Urinary bladder (tissue), 4 donors: ENCODE measurements around the gene TF. TPM values are rescaled to one million over a fixed set of nuclear protein-coding genes. Genes with fewer than 3 reads are reported as not detected.
"Not testable (repeated sequence)": the region's sequence is repeated elsewhere in the genome, so short reads cannot be mapped to it uniquely, and the experiment has no call there.

Source experiments
- DNase-seq: peaks from one replicate; pipeline ENCODE4 v3.0.0-alpha.2; 2015; ENCODE audit errors: extremely low spot score
- H3K27ac ChIP-seq: one replicate; pipeline ENCODE4 v1.5.1; 2013; ENCODE audit warnings: low read depth, mild to moderate bottlenecking, moderate library complexity
- H3K36me3 ChIP-seq: one replicate; pipeline ENCODE4 v1.6.1; 2013; ENCODE audit warnings: mild to moderate bottlenecking, moderate library complexity; ENCODE audit not compliant: insufficient read depth
- H3K4me1 ChIP-seq: one replicate; pipeline ENCODE4 v1.6.1; 2013; ENCODE audit warnings: mild to moderate bottlenecking, moderate library complexity; ENCODE audit not compliant: insufficient read depth
- H3K4me3 ChIP-seq: one replicate; pipeline ENCODE4 v1.5.1; 2013; ENCODE audit warnings: low read depth, low read length
- WGBS: extraction: QIAGEN DNeasy Blood & Tissue Kit; methylation state at CpG from one replicate; pipeline ENCODE4 v1.1.7; 2013; 5-methylcytosine and 5-hydroxymethylcytosine counted together
- polyA plus RNA-seq: library from polyadenylated mRNA; stranded (reverse); fragments of 200-250 nt; gene quantifications from one replicate; pipeline ENCODE4 v1.2.3, GENCODE V29; 2013
- total RNA-seq: library from RNA; depleted of rRNA; stranded (reverse); fragments of >200 nt; gene quantifications from one replicate; pipeline ENCODE4 v1.2.3, GENCODE V29; 2014
- donor health status: healthy with polysubstance abuse.
- donor health status: healthy.

The TF gene
- total and polyA plus RNA-seq, 2 donors = 1.2 to 6.1 TPM

DNA sequence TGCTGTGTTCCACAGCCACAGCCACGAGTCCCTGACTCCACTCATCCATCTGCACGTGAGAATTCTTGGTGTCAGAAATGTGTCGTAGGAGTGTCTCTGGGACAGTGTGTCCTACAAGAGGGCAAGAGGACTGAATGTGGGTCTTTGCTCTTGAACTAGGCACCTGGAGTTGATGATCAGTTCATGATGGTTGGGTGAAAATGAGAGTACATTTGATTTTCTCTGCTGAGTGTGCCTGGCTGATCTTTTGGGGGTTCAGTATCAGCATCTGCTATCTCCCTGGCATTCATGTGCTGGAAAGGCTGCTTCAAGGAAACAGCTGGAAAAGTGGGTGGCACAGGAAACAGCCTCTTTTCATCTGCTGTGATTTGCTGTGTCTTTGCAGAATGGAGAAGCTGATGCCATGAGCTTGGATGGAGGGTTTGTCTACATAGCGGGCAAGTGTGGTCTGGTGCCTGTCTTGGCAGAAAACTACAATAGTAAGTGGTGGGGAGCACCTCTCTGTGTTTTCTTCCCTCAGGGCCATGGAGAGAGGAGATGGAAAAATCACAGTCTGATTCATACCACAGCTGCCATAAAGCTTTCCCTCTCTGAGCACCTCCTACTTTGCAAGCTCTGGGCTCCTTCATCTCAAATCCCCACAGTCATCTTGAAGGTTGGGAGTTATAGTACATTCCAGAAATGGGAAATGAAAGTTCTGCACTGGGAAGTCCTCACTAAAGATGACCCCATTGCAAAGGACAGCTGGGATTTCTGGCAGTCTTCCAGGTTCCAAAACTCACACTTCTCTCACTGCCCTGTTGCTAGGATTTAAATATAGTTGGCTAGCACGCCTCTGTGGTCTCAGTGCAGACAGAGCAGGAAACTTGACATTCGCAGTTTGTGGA lies 17.8 kb downstream of the TF start:
- 61% methylated on average over 6 of the region's 6 CpGs for WGBS
- no peaks in the 10 kb centered on the region for H3K36me3 ChIP-seq
- no peak overlapping the region for H3K4me3 ChIP-seq
- no peaks in the 10 kb centered on the region for H3K4me1 ChIP-seq
- no peak for DNase-seq
- no peak overlapping the region for H3K27ac ChIP-seq

DNA sequence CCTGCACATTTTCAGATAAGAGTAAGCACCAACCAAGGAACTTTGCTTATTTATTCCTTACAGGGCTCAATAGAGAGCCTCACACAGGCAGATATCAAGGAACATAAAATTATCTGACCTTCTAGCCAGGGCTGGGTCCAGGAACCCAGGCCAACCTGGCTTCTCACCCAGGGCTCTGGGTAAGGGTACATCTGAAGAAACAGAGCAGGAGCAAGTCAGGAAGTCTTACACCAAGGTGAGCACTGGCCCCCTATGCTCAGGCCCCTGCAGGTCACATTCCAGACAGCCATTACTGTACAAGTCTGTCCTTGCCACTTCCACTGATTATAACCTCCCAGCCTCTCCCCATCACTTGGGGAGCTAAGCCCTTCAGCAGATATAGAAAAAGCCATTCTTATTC lies 19.1 kb downstream of the TF start:
- Histone ChIP-seq H3K27ac (no peak overlapping the region), H3K36me3 (no peaks in the 10 kb centered on the region), H3K4me3 (no peak overlapping the region), H3K4me1 (no peaks in the 10 kb centered on the region)
- no peak for DNase-seq

DNA sequence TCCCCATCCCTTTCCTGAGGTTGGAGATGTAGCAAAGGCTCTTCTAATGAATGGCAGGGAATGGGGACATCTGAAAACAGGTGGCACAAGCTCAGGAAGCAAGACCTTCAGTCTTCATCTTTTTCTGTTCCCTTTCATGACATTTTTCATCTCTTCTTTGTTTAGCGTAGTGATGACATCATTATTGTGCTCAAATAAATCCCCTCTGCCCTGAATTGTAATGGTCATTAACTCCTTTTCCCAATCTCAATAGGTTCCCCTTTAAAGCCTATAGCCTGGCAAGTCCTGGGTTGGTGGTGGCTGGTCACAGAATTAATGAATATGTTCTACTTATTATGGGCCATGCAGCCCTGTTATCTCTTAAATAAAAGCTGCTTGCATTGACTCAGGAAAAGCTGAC lies 21.4 kb downstream of the TF start:
- Histone ChIP-seq H3K36me3 (no peaks in the 10 kb centered on the region), H3K4me3 (no peak overlapping the region), H3K4me1 (no peaks in the 10 kb centered on the region), H3K27ac (no peak overlapping the region)
- WGBS = 85% methylated on average over 1 of the region's 1 CpG
- no peak for DNase-seq

DNA sequence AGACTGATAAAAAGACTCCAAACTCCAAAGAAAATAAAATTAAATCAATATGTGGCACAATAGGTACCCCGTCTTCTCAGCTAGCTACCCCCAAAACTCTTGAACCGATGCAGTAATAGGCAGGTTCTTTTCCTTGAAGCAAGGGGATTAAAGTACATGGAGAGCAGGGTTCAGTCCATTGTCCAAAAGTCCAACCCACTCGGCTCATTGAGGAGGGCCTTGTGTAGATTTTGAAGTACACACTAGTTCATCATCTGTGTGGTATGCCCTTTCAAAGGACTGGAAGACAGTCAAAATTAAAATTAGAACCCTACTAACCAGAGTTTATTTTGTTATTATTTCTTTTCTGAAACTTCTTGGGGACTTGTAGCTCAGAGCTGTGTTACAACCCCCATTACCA lies 23.3 kb downstream of the TF start:
- 88% methylated on average over 3 of the region's 3 CpGs for WGBS
- DNase-seq = no peak
- H3K4me1 ChIP-seq = no peaks in the 10 kb centered on the region
- no peak overlapping the region for H3K4me3 ChIP-seq
- H3K36me3 ChIP-seq = no peaks in the 10 kb centered on the region
- H3K27ac ChIP-seq = no peak overlapping the region

DNA sequence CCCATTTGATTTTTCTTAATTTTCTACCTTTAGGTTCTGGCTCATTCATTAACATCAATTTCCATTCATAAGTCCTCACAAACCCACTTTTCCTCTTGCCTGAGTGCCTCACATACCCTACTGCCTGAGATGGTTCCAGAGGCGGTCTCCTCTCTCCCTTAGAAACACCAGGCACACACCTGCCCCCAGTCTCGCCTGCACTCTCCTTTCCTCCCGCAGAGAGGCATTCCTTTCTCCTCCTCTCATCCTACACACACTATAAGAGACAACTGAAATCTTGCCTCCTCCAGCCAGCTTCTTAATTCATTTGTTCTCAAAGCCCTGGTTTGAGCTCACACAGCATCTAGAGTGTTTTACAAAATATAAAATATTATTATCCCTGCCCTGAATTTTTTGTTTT lies 27.5 kb downstream of the TF start:
- H3K4me1 ChIP-seq = no peaks in the 10 kb centered on the region
- H3K27ac ChIP-seq = no peak overlapping the region
- 81% methylated on average over 3 of the region's 3 CpGs for WGBS
- no peak overlapping the region for H3K4me3 ChIP-seq
- H3K36me3 ChIP-seq = no peaks in the 10 kb centered on the region
- no peak for DNase-seq

DNA sequence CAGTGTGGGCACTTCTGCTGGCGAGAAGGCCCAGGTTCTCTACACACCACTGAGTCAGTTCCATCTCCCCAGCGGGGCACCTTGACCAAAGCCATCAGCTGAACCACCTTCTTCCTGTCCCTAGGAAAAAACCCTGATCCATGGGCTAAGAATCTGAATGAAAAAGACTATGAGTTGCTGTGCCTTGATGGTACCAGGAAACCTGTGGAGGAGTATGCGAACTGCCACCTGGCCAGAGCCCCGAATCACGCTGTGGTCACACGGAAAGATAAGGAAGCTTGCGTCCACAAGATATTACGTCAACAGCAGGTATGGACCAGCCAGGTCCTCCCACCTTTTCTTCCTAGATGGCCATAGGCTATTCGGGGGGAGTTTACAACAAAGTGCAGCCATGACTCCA lies 29.1 kb downstream of the TF start:
- Histone ChIP-seq H3K36me3 (no peaks in the 10 kb centered on the region), H3K4me1 (no peaks in the 10 kb centered on the region), H3K27ac (no peak overlapping the region), H3K4me3 (no peak overlapping the region)
- 93% methylated on average over 9 of the region's 9 CpGs for WGBS
- DNase-seq = no peak

DNA sequence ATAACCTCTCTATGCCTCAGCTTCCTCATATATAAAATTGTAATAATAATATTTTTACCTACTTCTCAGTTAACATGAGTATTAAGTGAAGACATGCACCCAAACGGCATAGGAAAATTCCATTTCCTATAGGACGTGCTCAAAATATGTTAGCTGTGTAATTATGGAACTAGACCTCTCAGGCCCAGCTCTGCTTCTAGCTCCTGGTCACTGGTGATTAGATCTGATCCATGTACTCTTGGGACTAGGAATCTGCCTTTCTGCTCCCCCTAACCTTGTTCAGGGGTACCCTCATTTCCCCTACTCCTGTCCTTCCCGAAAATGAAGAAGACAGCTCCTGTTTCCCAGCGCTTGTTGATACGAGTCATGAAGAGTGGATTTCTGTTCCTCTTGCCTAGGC lies 29.6 kb downstream of the TF start:
- WGBS = 94% methylated on average over 5 of the region's 5 CpGs
- Histone ChIP-seq H3K36me3 (no peaks in the 10 kb centered on the region), H3K4me1 (no peaks in the 10 kb centered on the region), H3K4me3 (no peak overlapping the region), H3K27ac (no peak overlapping the region)
- DNase-seq = no peak

DNA sequence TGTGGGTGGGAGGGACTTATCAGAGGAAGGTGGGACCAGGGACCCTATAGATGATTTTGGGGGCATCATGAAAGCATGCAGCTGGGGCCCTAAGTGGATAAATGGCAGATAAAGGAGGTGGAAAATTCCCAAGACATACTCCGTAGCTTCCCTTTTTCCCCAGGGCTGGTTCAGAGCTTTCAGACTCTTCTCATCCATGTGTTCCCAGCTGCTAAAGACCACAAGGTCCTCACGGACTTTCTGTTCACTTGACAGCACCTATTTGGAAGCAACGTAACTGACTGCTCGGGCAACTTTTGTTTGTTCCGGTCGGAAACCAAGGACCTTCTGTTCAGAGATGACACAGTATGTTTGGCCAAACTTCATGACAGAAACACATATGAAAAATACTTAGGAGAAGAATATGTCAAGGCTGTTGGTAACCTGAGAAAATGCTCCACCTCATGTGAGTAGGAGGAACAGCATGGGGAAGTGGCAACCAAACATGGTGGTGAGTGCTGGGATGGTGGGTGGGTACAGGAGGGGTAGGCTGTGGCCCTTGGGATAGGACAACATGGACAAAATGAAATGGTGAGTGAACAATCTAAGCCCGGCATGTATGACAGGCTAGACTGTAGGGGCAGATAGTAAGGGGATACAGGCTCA lies 30.7 kb downstream of the TF start:
- DNase-seq = no peak
- Histone ChIP-seq H3K4me3 (no peak overlapping the region), H3K27ac (no peak overlapping the region), H3K4me1 (no peaks in the 10 kb centered on the region), H3K36me3 (no peaks in the 10 kb centered on the region)
- WGBS = 92% methylated on average over 7 of the region's 7 CpGs

DNA sequence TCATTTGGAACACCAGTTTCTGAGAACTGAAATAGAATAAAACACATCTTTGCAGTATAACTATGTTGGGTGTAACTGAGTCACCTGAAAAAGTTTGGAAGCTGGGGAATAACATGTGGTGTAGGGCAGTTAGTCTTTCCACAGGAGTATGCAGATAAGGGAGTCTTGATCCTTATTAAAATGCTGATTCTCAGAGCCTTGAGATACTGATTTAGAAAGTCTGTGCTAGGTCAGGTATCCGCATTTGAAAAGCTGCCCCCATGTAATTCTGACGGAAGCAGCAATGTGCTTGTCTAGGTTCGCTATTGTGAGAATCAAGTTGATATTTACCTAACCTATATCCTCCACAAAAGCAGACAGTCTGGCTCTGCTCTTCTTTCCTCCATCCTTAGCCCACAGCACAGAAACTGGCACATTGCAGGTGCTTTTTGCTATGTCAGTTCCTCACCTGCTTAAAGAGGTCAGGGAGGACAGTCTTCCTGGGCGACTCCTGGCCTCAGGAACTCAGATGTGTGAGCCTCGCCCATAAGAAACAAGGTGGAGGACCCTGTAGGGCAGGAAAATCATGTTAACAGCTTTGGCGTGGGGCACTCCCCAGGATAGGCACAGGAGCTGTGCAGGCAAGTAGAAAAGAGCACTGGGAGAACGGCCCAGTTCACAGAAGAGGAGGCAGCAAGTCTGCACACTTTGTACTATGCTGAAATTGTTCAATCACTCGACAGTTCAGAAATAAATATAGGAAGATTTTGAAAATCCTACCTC lies 31.8 kb downstream of the TF start:
- 69% methylated on average over 8 of the region's 8 CpGs for WGBS
- Histone ChIP-seq H3K27ac (no peak overlapping the region), H3K4me1 (no peaks in the 10 kb centered on the region), H3K36me3 (no peaks in the 10 kb centered on the region), H3K4me3 (no peak overlapping the region)
- DNase-seq = no peak

DNA sequence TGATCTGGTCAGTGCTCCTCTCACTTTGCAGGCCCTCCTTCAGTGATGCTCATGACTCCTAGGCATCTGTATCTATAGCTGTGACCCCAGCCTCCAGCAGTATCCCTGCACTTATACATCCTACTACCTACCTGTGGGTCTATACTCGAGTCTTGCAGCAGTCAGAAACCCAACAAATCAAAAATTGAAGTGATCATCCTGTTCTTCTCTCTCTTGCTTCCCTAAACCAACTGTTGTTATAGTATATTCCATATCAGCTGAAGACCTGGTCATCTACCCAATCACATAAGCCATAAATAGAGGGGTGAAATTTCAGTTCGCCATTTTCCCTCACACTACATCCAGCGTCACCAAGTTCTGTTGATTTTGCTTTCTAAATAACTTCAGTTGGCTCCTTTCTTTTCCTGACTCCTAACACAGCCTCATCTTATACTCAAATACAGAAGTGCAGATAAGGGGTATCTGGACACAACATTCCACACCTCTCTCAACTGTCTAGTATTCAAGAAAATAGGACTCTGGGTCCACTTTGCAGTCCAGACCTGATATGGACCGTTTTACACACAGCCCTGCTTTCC lies 33.5 kb downstream of the TF start:
- no peak overlapping the region for H3K4me3 ChIP-seq
- WGBS = 79% methylated on average over 4 of the region's 4 CpGs
- no peaks in the 10 kb centered on the region for H3K36me3 ChIP-seq
- H3K4me1 ChIP-seq = no peaks in the 10 kb centered on the region
- DNase-seq = no peak
- no peak overlapping the region for H3K27ac ChIP-seq

DNA sequence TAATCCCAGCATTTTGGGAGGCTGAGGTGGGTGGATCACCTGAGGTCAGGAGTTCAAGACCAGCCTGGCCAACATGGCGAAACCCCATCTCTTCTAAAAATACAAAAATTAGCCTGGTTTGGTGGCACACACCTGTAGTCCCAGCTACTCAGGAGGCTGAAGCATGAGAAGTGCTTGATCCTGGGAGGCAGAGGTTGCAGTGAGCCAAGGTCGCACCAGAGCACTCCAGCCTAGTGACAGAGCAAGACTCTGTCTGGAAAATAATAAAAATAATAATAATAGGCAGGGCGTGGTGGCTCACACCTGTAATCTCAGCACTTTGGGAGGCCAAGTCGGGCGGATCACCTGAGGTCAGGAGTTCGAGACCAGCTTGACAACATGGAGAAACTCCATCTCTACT lies 34.6 kb downstream of the TF start:
- H3K36me3 ChIP-seq, H3K27ac ChIP-seq, DNase-seq, H3K4me1 ChIP-seq, H3K4me3 ChIP-seq: not testable (repeated sequence)
- 91% methylated on average over 6 of the region's 6 CpGs for WGBS

DNA sequence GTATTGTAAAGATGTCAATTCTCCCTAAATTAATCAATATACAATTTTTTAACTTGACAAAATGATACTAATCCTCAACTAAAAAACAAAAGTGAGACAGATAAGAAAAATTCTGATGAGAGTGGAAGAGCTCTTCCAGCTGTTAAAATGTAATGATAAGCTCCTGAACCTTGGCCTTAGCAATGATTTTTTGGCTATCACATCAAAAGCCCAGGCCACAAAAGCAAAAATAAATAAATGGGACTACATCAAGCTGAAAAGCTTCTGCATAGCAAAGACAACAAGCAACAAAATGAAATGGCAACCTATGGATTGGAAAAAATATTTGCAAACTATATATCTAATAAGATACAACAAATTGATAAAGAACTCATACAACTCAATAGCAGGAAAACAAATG lies 35.4 kb downstream of the TF start:
- Histone ChIP-seq H3K27ac (no peak overlapping the region), H3K4me1 (no peaks in the 10 kb centered on the region), H3K4me3 (no peak overlapping the region), H3K36me3 (no peaks in the 10 kb centered on the region)
- DNase-seq = no peak

DNA sequence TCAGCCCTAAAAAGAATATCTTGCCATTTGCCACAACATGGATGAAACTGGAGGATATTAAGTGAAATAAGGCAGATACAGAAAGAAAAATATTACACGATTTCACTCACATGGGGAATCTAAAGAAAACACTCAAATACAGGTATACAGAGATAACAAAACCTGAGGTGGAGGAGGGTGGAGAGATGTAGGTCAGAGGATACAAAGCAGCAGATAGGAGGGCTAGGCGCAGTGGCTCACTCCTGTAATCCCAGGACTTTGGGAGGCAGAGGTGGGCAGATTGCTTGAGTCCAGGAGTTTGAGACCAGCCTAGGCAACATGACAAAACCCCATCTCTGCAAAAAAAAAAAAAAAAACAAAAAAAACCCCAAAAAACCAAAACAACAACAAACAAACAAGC lies 36.3 kb downstream of the TF start:
- no peak for DNase-seq
- H3K4me1 ChIP-seq = no peaks in the 10 kb centered on the region
- no peak overlapping the region for H3K4me3 ChIP-seq
- no peaks in the 10 kb centered on the region for H3K36me3 ChIP-seq
- no peak overlapping the region for H3K27ac ChIP-seq
- 72% methylated on average over 2 of the region's 2 CpGs for WGBS

DNA sequence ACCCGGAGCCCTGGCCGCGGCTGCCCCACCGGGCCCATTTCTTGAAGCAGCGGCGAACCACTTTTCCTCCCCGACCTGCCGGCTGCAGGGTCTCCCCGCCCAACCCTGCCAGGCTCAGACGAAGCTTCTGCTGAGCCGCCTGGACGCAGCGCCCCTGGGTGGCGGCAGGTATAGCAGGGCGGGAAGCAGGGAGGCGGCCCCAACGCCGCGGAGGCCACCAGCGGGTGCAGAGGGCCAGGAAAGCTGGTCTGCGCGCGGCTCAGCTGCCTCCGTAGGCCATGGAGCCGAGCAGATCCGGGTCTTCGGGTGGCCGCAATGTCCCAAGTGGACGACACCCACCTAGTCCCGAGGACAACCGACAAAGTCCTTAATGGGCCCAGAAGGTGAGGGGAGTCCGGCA lies 37.6 kb downstream of the TF start:
- Histone ChIP-seq H3K36me3 (no peaks in the 10 kb centered on the region), H3K4me1 (no peaks in the 10 kb centered on the region), H3K27ac (no peak overlapping the region), H3K4me3 (no peak overlapping the region)
- 73% methylated on average over 32 of the region's 32 CpGs for WGBS
- no peak for DNase-seq
